Renal cortical epithelial cell (primary cell): Measurements from ENCODE around the gene RIT2. TPM values are rescaled to one million over a fixed set of nuclear protein-coding genes. Genes with fewer than 3 reads are reported as not detected.

Experiments
- total RNA-seq: library from RNA; depleted of rRNA; stranded (reverse); fragments of >200 nt; gene quantifications from 2 replicates; pipeline ENCODE4 v1.2.3, GENCODE V29; 2014

Gene RIT2
- total RNA-seq, 1 donor from 2014 or later = not detected

Other genes with a start within 250 kb of the RIT2 start
- gene SYT4, start 161.8 kb upstream of the RIT2 start, total RNA-seq = not detected in 2 replicates